Measurements from ENCODE around the gene TCN2.
"Not testable (repeated sequence)": the region's sequence is repeated elsewhere in the genome, so short reads cannot be mapped to it uniquely, and the experiment has no call there.

TCN2 gene

GRCh38 chr22:30617819-30618218, 10.8 kb downstream of the TCN2 start:
- no peak for TF ChIP-seq CTCF (IDR thresholded peaks at IDR 0.05; ENCODE audit: borderline replicate concordance, insufficient read depth, low read depth, low read length)
- H3K4me3 ChIP-seq (ENCODE audit: low read depth, low read length): no peak overlapping the region

DNA sequence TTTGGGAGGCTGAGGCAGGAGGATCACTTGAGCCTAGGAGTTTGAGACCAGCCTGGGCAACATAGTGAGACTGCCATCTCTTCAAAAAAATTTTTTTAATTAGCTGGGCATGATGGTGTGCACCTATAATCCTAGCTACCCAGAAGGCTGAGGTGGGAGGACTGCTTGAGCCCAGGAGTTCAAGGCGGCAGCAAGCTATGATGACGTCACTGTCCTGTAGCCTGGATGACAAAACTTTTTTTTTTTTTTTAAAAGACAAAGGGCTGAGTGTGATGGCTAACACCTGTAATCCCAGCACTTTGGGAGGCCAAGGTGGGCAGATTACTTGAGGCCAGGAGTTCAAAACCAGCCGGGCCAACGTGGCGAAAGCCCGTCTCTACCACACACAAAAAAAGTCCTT, 12.9 kb downstream of the TCN2 start:
- not testable (repeated sequence) for H3K4me3 ChIP-seq (ENCODE audit: low read depth, low read length)

DNA sequence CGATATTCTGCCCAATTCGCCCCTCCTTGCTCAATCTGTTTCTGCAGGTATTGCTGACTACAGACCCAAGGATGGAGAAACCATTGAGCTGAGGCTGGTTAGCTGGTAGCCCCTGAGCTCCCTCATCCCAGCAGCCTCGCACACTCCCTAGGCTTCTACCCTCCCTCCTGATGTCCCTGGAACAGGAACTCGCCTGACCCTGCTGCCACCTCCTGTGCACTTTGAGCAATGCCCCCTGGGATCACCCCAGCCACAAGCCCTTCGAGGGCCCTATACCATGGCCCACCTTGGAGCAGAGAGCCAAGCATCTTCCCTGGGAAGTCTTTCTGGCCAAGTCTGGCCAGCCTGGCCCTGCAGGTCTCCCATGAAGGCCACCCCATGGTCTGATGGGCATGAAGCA, 19.4 kb downstream of the TCN2 start:
- no peak for TF ChIP-seq CTCF (IDR thresholded peaks at IDR 0.05; ENCODE audit: borderline replicate concordance, insufficient read depth, low read depth, low read length)
- no peak overlapping the region for H3K4me3 ChIP-seq (ENCODE audit: low read depth, low read length)

DNA sequence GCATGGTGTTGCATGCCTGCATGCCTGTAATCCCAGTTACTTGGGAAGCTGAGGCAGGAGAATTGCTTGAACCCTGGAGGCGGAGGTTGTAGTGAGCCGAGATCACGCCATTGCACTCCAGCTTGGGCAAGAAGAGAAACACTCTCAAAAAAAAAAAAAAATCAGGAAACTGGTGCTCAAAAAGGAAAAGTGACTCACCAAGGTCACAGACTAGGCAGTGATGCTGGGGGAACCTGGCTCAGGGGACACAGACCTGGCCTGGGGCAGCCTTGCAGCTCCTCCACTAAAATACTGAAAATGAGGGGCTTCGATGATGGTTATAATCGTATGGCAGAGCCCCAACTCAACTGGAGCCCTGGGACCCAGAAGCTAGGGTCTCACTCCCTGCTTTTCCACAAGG, 20.5 kb downstream of the TCN2 start:
- TF ChIP-seq CTCF (IDR thresholded peaks at IDR 0.05; ENCODE audit: borderline replicate concordance, insufficient read depth, low read depth, low read length): no peak
- H3K4me3 ChIP-seq (ENCODE audit: low read depth, low read length): no peak overlapping the region

- no peak for TF ChIP-seq CTCF (IDR thresholded peaks at IDR 0.05; ENCODE audit: borderline replicate concordance, insufficient read depth, low read depth, low read length)
- H3K4me3 ChIP-seq (ENCODE audit: low read depth, low read length): no peak overlapping the region
These were observed 21.5 kb downstream of the TCN2 start for GRCh38 chr22:30628491-30628890.

GRCh38 chr22:30631469-30631868, 24.5 kb downstream of the TCN2 start:
- not testable (repeated sequence) for H3K4me3 ChIP-seq (ENCODE audit: low read depth, low read length)

DNA sequence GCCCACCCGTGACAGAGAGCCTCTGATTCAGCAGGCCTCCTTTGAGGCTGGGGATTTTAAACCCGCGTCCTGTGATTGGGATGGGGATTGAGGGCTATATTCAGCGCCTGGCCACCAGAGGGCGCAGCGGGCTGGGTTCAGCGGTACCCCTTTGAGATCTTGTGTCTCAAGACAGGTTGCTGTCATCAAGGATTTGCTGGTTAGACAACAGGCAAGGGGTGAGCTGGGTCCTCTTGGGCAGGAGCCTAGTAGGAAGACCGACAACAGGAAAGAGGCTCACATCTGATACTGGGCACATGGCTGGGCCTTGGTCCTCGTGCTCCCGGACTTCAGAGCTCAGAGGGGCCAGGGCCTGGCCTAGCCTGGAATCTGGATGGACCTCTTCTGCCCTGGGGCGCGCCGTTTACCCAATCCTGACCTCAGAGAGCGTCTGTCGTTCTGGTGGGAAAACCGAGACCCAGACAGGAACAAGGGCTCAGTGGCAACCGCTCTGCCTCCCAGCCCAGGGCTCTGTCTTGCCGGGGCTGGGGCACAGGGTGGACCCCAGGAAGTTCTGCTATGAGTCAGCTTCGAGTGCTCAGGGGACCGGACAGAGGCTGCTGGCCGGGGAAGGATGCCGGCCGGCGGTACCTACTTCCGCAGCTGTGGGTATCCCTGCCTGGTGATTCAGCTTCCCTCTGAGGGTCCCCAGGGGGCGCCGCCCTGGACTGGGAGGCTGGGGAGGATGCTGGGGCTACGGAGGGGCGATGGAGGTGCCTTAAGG, 27.7 kb downstream of the TCN2 start:
- peak overlapping the region; percentile 66 for H3K4me3 ChIP-seq (ENCODE audit: low read depth, low read length)
- peak; percentile 90 for TF ChIP-seq CTCF (IDR thresholded peaks at IDR 0.05; ENCODE audit: borderline replicate concordance, insufficient read depth, low read depth, low read length)

DNA sequence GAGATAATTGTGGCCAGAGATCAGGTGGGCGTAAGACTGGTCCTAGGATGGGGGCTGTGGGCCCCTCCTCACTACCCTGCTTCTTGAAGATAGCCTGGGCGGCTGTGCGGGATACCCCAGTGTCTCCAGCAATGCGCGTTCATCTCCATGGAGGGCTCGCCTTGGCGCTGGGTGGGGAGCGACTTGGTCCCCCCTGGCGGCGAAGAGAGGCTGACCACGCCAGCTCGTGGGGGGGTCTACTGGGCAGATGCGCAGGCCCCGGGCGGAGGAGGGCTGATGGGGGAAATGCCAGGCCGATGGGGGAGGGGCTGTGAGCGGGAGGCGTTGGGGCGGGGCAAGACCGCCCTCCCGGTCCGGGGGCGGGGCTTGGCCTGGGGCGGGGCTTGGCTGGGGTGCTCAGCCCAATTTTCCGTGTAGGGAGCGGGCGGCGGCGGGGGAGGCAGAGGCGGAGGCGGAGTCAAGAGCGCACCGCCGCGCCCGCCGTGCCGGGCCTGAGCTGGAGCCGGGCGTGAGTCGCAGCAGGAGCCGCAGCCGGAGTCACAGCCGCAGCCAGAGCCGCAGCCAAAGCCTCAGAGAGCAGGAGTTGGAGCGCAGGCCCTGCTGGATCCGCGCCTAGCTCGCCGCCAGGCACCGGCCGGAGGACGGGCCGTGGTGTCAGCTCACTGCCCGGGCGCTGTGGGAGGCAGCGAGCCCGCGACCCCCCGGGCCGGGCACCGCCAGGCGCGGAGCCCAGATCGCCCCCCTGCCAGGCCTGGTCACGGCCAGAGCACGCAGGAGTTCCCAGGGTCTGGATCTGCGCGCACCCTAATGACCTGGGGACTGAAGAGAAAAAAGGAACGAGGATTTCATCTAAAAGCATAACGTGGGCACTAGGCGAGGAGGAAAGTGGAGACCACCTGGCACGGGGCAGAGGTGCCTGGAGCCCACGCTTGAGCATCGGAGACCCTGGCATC, 28.6 kb downstream of the TCN2 start, which contains the start of gene SLC35E4:
SLC35E4 (plus strand) TSS at position 509 of the 953 bp plus-strand sequence. CDS start 670 bp downstream, outside the sequence.
- peak; percentile 29; the same call in 1 of the 2 replicates for TF ChIP-seq CTCF (IDR thresholded peaks at IDR 0.05; ENCODE audit: borderline replicate concordance, insufficient read depth, low read depth, low read length)
- H3K4me3 ChIP-seq (ENCODE audit: low read depth, low read length): peak within 1 kb of the TSS; percentile 66

Data from GM12875 (cell line).